ENCODE results near the gene CTNND2. TPM values are rescaled to one million over a fixed set of nuclear protein-coding genes. Genes with fewer than 3 reads are reported as not detected.

CTNND2 gene
- total and polyA plus RNA-seq, 9 of the 15 experiments (the other 6 are each of a cell fraction or from before 2014, with no cell fraction given): 0.03 to 0.35 TPM; not detected in 7

DNA sequence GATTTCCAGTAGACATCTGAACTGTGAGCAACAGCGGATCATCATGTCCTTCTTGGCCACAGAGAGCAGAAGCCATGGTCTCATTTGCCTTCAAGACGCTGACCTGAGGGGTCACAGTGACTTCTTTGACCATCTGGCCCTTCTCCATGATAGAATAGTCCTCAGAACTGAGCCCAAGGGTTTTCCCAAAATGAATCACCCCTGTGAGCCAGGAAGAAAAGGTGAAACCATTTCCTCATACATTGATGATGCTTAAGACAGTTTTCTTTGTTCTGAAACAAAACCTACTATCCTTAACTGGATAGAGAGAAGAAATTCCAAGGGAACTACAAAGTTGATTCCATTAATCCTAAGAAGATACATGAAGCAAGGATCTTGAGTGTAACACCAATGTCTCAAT lies 503.9 kb downstream of the CTNND2 start (continued):
- TF ChIP-seq, protein P1, sequence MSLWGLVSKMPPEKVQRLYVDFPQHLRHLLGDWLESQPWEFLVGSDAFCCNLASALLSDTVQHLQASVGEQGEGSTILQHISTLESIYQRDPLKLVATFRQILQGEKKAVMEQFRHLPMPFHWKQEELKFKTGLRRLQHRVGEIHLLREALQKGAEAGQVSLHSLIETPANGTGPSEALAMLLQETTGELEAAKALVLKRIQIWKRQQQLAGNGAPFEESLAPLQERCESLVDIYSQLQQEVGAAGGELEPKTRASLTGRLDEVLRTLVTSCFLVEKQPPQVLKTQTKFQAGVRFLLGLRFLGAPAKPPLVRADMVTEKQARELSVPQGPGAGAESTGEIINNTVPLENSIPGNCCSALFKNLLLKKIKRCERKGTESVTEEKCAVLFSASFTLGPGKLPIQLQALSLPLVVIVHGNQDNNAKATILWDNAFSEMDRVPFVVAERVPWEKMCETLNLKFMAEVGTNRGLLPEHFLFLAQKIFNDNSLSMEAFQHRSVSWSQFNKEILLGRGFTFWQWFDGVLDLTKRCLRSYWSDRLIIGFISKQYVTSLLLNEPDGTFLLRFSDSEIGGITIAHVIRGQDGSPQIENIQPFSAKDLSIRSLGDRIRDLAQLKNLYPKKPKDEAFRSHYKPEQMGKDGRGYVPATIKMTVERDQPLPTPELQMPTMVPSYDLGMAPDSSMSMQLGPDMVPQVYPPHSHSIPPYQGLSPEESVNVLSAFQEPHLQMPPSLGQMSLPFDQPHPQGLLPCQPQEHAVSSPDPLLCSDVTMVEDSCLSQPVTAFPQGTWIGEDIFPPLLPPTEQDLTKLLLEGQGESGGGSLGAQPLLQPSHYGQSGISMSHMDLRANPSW (CRISPR knock-in tag; IDR thresholded peaks at IDR 0.05): no peak
- TF ChIP-seq ZNF431 (CRISPR knock-in tag; IDR thresholded peaks at IDR 0.05): no peak
- TF ChIP-seq HNRNPK (IDR thresholded peaks at IDR 0.05; ENCODE audit: low read depth, low read length, poor library complexity, severe bottlenecking): no peak
- no peak for TF ChIP-seq CC2D1A (IDR thresholded peaks at IDR 0.05)
- no peak for TF ChIP-seq ELF4 (CRISPR knock-in tag; IDR thresholded peaks at IDR 0.05)
- TF ChIP-seq, protein P2, sequence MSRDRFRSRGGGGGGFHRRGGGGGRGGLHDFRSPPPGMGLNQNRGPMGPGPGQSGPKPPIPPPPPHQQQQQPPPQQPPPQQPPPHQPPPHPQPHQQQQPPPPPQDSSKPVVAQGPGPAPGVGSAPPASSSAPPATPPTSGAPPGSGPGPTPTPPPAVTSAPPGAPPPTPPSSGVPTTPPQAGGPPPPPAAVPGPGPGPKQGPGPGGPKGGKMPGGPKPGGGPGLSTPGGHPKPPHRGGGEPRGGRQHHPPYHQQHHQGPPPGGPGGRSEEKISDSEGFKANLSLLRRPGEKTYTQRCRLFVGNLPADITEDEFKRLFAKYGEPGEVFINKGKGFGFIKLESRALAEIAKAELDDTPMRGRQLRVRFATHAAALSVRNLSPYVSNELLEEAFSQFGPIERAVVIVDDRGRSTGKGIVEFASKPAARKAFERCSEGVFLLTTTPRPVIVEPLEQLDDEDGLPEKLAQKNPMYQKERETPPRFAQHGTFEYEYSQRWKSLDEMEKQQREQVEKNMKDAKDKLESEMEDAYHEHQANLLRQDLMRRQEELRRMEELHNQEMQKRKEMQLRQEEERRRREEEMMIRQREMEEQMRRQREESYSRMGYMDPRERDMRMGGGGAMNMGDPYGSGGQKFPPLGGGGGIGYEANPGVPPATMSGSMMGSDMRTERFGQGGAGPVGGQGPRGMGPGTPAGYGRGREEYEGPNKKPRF (IDR thresholded peaks at IDR 0.05; ENCODE audit: low read depth, low read length): no peak
- TF ChIP-seq ATF7 (IDR thresholded peaks at IDR 0.05): no peak
- TF ChIP-seq ZNF23 (CRISPR knock-in tag; IDR thresholded peaks at IDR 0.05): no peak
- TF ChIP-seq SIX5 (IDR thresholded peaks at IDR 0.05; ENCODE audit: borderline replicate concordance in 1 of 2, insufficient read depth in 1 of 2, low read depth in 1 of 2, low read length in 2 of 2): no peak
- TF ChIP-seq, protein P3, sequence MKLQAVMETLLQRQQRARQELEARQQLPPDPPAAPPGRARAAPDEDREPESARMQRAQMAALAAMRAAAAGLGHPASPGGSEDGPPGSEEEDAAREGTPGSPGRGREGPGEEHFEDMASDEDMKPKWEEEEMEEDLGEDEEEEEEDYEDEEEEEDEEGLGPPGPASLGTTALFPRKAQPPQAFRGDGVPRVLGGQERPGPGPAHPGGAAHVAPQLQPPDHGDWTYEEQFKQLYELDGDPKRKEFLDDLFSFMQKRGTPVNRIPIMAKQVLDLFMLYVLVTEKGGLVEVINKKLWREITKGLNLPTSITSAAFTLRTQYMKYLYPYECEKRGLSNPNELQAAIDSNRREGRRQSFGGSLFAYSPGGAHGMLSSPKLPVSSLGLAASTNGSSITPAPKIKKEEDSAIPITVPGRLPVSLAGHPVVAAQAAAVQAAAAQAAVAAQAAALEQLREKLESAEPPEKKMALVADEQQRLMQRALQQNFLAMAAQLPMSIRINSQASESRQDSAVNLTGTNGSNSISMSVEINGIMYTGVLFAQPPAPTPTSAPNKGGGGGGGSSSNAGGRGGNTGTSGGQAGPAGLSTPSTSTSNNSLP (IDR thresholded peaks at IDR 0.05; ENCODE audit: borderline replicate concordance, low read depth, low read length): no peak
- no peak for TF ChIP-seq MIER1 (IDR thresholded peaks at IDR 0.05; ENCODE audit: low read depth)

All from K562 (cell line).